Choroid plexus epithelial cell (primary cell): ENCODE data around the gene SLC30A9.

Source experiments
- DNase-seq: peaks from one replicate; pipeline ENCODE4 v3.0.0-alpha.2; 2010; ENCODE audit warnings: low read depth
- H3K4me3 ChIP-seq: 2 replicates; pipeline ENCODE4 v1.5.1; 2011; ENCODE audit warnings: low read depth, mild to moderate bottlenecking, control low read depth, low read length, moderate library complexity
- CTCF ChIP-seq: conservative IDR thresholded peaks from 2 replicates; pipeline ENCODE4 v1.5.1; 2011; ENCODE audit warnings: low read depth, mild to moderate bottlenecking, control low read depth, inconsistent platforms, low read length, moderate library complexity

Gene SLC30A9

GRCh38 chr4:42083816-42084215 lies 93.5 kb downstream of the SLC30A9 start:
- TF ChIP-seq CTCF = no peak
- DNase-seq = peak; percentile 26
- no peak overlapping the region for H3K4me3 ChIP-seq

GRCh38 chr4:42088386-42088785 lies 98.1 kb downstream of the SLC30A9 start:
- no peak overlapping the region for H3K4me3 ChIP-seq
- no peak for DNase-seq
- TF ChIP-seq CTCF = no peak

- DNase-seq = no peak
- no peak overlapping the region for H3K4me3 ChIP-seq
- TF ChIP-seq CTCF = no peak
Measured at GRCh38 chr4:42101446-42101975, 111.2 kb downstream of the SLC30A9 start.

- TF ChIP-seq CTCF = no peak
Measured at GRCh38 chr4:42104521-42104920, 114.2 kb downstream of the SLC30A9 start.

GRCh38 chr4:42112846-42113245 lies 122.5 kb downstream of the SLC30A9 start:
- no peak overlapping the region for H3K4me3 ChIP-seq
- TF ChIP-seq CTCF = no peak
- no peak for DNase-seq

More at GRCh38 chr4:42104521-42104920, 114.2 kb downstream of the SLC30A9 start:
- no peak overlapping the region for H3K4me3 ChIP-seq
- peak; percentile 27 for DNase-seq

- no peak for DNase-seq
- no peak overlapping the region for H3K4me3 ChIP-seq
- no peak for TF ChIP-seq CTCF
Measured at GRCh38 chr4:42119886-42120285, 129.6 kb downstream of the SLC30A9 start.

GRCh38 chr4:42122237-42122636 lies 131.9 kb downstream of the SLC30A9 start:
- no peak overlapping the region for H3K4me3 ChIP-seq
- no peak for DNase-seq
- TF ChIP-seq CTCF = no peak
